Ecto neural progenitor cell (in vitro differentiated cells): Measurements from ENCODE around the gene NXPH3.
A peak's percentile ranks its signal among the peaks of the same experiment; 100 is the strongest.
"Not testable (repeated sequence)": the region's sequence is repeated elsewhere in the genome, so short reads cannot be mapped to it uniquely, and the experiment has no call there.

Experiments
- DNase-seq: peaks from one replicate; pipeline ENCODE4 v3.0.0-alpha.2; 2018; ENCODE audit warnings: low spot score

Gene NXPH3

GRCh38 chr17:49554694-49555494 lies 20.8 kb upstream of the NXPH3 start:
- peak; percentile 49 for DNase-seq

DNA sequence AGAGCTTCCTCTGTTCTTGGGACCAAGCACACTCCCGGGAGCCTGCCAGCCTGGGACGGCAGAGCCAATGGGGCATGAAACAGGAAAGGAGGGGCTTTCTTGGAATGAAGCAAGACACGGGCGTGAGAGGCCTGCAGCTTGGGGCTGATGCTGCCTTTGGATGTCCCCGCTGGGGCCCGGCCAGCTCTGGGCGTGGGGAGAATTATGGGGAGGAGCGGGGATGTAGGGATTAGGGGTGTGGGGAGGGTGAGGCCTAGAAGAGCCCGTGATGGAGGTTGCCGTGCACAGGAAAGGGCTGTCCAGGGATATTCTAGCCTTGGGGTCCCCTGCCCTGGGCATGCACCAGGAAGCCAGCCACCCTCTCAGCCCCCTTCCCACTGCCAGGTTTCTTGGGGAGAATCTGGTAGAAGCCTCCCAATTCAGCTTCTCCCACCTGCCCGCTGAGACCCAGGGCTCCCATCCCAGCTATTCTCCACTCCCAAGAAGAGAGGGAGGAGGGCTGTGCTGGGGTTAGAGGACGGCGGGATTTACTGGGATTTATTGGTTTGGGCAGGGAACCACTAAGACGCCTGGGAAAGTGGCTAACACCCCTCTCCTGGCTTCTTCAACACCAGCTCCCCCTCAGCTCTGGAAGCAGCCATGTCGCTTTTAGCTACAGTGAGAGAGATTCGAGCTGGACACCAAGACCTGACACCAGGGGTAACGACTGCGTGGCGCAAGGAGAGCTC lies 20.0 kb upstream of the NXPH3 start:
- peak; percentile 53 for DNase-seq

- DNase-seq: peak; percentile 98
Measured at GRCh38 chr17:49556223-49556943, 19.3 kb upstream of the NXPH3 start.

DNA sequence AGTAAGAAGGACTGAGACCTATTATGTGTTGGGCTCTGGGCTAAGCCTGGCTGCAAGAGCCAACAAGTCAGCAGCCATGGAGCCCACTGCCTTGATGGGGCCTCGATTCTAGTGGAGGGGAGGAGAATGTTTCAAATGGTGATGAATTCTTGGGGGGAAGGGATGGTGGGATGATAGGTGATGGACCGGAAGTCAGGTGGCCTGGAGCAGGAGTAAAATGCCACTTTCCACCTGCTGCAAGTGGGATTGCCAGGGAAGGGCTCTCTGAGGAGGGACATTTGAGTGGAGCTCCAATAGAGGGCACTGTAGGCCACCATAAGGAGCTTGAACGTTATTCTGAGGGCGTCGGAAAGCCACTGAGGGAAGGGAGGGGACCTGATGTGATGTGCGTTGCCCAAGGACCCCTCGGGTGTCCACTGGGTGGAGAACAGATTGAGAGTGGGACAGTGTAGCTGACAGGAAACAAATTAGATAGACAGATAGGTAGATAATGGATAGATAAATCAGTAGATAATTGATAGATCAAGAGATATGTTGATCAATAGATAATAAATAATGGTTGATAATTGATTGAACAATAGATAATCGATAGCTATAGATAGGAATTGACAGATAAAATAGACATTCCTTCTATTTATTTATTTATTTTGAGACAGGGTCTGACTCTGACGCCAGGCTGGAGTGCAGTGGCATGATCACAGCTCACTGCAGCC lies 18.2 kb upstream of the NXPH3 start:
- DNase-seq: peak; percentile 78

- DNase-seq: no peak
Measured at GRCh38 chr17:49564638-49565037, 11.0 kb upstream of the NXPH3 start.

DNA sequence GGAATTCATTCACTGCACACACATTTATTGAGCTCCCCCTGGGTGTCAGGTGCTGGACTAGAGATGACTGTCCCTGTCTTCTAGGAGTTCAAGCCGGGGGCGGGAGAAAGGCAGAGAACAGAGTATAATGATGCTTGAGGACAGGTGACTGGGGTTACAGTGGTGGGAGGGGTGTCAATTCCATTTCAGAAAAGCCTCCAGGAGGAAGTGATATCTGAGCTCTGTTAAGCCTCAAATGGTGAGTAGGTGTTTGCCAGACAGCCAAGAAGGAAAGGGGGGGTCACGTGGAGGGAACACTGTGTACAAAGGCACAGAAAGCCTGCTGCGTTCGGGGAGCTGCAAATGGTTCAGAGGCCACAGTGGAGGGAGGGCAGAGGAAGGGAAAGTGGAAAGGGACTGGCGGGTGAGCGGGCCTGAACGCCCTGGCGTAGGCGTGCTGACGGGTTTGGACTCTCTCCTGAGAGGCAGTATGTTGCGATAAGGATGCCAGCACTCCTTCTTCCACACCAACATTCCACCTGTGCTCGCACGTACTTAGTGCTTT lies 9.7 kb upstream of the NXPH3 start:
- no peak for DNase-seq

DNA sequence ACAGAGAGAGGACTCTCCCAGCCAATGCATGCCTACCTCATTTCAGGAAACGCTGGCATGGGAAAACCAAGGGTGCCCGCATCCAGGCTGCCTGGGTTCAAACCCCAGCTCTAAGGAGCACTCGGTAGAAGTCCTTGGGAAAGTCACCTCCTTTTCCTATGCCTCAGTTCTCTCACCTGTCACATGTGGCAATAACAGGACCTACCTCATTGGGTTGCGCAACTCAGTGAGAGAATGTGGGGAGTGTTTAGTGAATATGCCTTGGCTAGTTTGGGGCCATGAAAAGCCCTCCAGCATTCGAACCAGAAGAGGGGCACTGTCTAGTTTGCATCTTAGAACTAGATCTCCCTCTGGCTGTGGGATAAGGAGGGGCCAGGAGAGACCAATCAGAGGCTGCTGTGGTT lies 9.0 kb upstream of the NXPH3 start:
- no peak for DNase-seq

GRCh38 chr17:49567104-49567521 lies 8.6 kb upstream of the NXPH3 start:
- DNase-seq: peak; percentile 57

DNA sequence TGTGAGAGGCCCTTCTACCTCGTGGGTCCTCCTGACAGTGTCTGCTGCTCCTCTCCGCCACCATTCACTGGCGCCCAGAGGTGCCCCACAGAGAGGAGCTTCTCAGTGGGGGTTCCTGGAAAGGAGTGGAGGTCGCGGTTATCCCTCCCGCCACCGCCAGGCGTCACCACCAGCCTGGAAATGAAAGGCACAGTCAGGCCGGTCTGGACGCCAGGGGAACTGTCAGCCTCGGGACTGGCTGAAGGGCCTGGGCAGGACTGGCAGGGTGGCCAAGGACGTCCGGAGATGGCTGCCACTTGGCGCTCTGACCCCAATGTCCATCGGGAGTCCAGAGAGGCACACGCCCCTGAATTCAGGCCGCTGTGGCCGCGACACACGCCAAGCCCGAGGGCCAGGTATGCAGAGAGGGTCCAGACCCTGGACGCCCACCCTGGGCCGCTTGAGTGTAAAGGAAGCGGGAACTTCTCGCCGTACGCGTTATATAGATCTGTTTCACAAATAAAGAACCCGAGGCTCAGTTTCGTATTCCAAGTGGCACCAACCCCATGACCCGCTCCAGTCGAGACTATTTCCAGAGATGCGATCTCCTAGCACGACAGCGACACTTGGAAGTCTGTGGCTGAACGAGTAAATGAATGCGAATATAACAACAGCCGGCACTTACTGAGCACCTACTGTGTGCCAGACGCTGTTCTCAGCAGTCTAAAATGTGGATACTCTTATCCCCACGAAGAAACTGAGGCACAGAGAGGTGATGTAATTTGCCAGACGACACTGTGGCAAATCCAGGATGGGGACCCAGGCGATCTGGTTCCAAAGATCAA lies 7.6 kb upstream of the NXPH3 start:
- peak; percentile 97 for DNase-seq

DNA sequence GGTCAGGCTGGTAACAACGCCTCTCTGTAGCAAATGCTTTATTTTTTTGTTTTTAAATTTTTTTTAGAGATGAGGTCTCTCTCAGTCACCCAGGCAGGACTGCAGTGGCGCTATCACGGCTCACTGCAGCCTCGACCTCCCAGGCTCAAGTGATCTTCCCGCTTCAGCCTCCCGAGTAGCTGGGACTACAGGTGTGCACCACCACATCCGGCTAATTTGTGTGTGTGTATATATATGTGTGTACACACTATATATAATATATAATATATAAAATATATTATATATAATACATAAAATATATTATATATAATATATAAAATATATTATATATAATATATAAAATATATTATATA lies 7.0 kb upstream of the NXPH3 start:
- not testable (repeated sequence) for DNase-seq

GRCh38 chr17:49570540-49571242 lies 5.0 kb upstream of the NXPH3 start:
- DNase-seq: peak; percentile 55

GRCh38 chr17:49571283-49571682 lies 4.4 kb upstream of the NXPH3 start:
- DNase-seq: no peak

DNA sequence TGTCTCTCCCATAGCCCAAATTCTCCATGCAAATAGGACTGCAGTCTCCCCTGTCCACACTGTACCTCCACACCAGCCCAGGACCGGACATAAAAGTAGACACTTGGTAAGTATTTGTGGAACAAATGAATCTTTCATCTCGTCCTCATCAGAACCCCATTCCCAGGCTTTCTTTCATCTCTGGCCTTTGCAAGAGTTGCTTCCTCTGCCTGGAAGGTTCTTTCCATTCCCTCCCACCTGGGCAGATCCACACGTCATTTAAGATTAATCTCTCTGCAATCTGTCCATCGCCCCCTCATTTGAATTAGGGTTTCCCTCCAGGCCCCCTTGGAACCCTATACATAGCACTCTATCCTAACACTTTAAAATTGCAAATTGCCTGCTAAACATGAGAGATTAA lies 3.9 kb upstream of the NXPH3 start:
- DNase-seq: no peak

- peak; percentile 48 for DNase-seq
Measured at GRCh38 chr17:49572226-49572625, 3.4 kb upstream of the NXPH3 start.

- DNase-seq: no peak
Measured at GRCh38 chr17:49572806-49573420, 2.8 kb upstream of the NXPH3 start.

- DNase-seq: peak; percentile 57
Measured at GRCh38 chr17:49573510-49574322, 2.0 kb upstream of the NXPH3 start.

DNA sequence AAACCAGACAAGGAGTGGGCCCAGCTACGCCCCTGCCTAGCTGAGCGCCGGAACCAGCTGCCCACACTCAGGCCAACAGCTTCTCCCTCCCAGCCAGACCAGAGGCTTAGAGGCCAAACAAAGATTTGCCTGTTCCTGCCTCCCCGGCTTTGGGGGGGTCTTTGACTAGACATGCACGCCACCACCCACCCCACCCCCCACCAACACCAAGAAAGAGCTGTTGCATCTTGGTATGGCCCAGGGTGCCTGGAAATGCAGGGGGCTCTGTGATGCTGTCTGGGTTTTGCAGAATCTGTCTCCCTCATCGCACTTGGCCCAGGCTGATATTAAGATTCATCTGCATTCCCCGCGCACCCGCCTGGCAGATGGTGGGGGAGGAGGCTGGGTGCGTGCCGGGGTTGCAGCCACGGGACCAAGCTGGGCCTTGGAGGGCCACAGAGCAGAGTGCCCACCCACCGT lies 1.3 kb upstream of the NXPH3 start:
- no peak for DNase-seq

GRCh38 chr17:49574945-49575678 lies 559 bp upstream of the NXPH3 start:
- peak; percentile 54 for DNase-seq
